GM23248 (cell line): ENCODE measurements around the gene NPIPB2.

Source experiments
- EZH2 ChIP-seq: fragments of 200-600 bp; sonication (generic); IDR thresholded peaks from 2 replicates; pipeline ENCODE4 v1.6.1; 2018; ENCODE audit warnings: antibody characterized with exemption, mild to moderate bottlenecking; ENCODE audit not compliant: insufficient read depth, poor library complexity, severe bottlenecking
- EZH2phosphoT487 ChIP-seq: fragments of 200-600 bp; sonication (generic); IDR thresholded peaks from 2 replicates; pipeline ENCODE4 v1.6.1; 2018; ENCODE audit warnings: antibody characterized with exemption, moderate library complexity, mild to moderate bottlenecking, low read depth; ENCODE audit not compliant: insufficient read depth

- TF ChIP-seq EZH2 (no peak), EZH2phosphoT487 (no peak)
These were observed 38.4 kb upstream of the NPIPB2 start for GRCh38 chr16:11980136-11980844.
